GM23338 (cell line): Measurements from ENCODE around the gene ANKS1B. TPM values are rescaled to one million over a fixed set of nuclear protein-coding genes. Genes with fewer than 3 reads are reported as not detected.

ENCODE experiments used
- ATAC-seq: fragments of 200-7000 bp; cut with Tn5 transposase; 3 replicates; pipeline ENCODE4 v1.9.1; 2020
- DNase-seq: peaks from one replicate; pipeline ENCODE4 v3.0.0-alpha.2; 2015; ENCODE audit warnings: low spot score
- H2AFZ ChIP-seq: fragments of 200-600 bp; sonication (generic); 2 replicates; pipeline ENCODE4 v1.8.0; 2016; ENCODE audit warnings: antibody characterized with exemption, mild to moderate bottlenecking, moderate library complexity
- H3F3A ChIP-seq: fragments of 200-600 bp; sonication (generic); replicated peaks from 2 replicates; pipeline ENCODE4 v1.8.0; 2017; ENCODE audit warnings: antibody characterized with exemption, mixed run types, low read depth
- H3K27ac ChIP-seq: fragments of 200-600 bp; sonication (generic); 2 replicates; pipeline ENCODE4 v1.6.1; 2016; ENCODE audit warnings: low read depth
- H3K27me3 ChIP-seq: fragments of 200-600 bp; sonication (generic); 2 replicates; pipeline ENCODE4 v1.8.0; 2016; ENCODE audit warnings: mild to moderate bottlenecking, mixed run types, moderate library complexity; ENCODE audit not compliant: insufficient read depth
- H3K36me3 ChIP-seq: fragments of 200-600 bp; sonication (generic); 2 replicates; pipeline ENCODE4 v1.8.0; 2016; ENCODE audit warnings: mild to moderate bottlenecking; ENCODE audit not compliant: insufficient read depth
- H3K4me1 ChIP-seq: fragments of 200-600 bp; sonication (generic); 2 replicates; pipeline ENCODE4 v1.8.0; 2016; ENCODE audit warnings: mild to moderate bottlenecking, moderate library complexity; ENCODE audit not compliant: insufficient read depth
- H3K4me2 ChIP-seq: fragments of 200-600 bp; sonication (generic); 2 replicates; pipeline ENCODE4 v1.7.1; 2017; ENCODE audit warnings: mixed run types
- H3K4me3 ChIP-seq: fragments of 200-600 bp; sonication (generic); 2 replicates; pipeline ENCODE4 v1.6.1; 2016; ENCODE audit warnings: mixed run types
- H3K79me2 ChIP-seq: fragments of 200-600 bp; sonication (generic); replicated peaks from 2 replicates; pipeline ENCODE4 v1.8.0; 2017; ENCODE audit warnings: mild to moderate bottlenecking; ENCODE audit not compliant: insufficient read depth
- H3K9me2 ChIP-seq: fragments of 200-600 bp; sonication (generic); 2 replicates; pipeline ENCODE4 v1.8.0; 2017; ENCODE audit not compliant: insufficient read depth
- H4K20me1 ChIP-seq: fragments of 200-600 bp; sonication (generic); replicated peaks from 2 replicates; pipeline ENCODE4 v1.8.0; 2017; ENCODE audit warnings: mild to moderate bottlenecking; ENCODE audit not compliant: insufficient read depth
- H3K27ac Mint-ChIP-seq: 2 replicates; pipeline ENCODE4 v1.8.0; 2020; ENCODE audit warnings: inconsistent platforms, mild to moderate bottlenecking, moderate library complexity, mixed read lengths
- H3K27me3 Mint-ChIP-seq: 3 replicates; pipeline ENCODE4 v1.8.0; 2022; ENCODE audit warnings: low read depth, mild to moderate bottlenecking, moderate library complexity, mixed read lengths, inconsistent platforms; ENCODE audit not compliant: insufficient read depth, poor library complexity
- H3K36me3 Mint-ChIP-seq: 3 replicates; pipeline ENCODE4 v1.8.0; 2021; ENCODE audit warnings: low read depth, mild to moderate bottlenecking, inconsistent platforms, moderate library complexity, mixed read lengths
- H3K4me1 Mint-ChIP-seq: 3 replicates; pipeline ENCODE4 v1.8.0; 2020; ENCODE audit warnings: mild to moderate bottlenecking, inconsistent platforms, mixed read lengths
- H3K4me3 Mint-ChIP-seq: 3 replicates; pipeline ENCODE4 v1.8.0; 2021; ENCODE audit warnings: moderate library complexity, mild to moderate bottlenecking, inconsistent platforms, mixed read lengths
- H3K9me3 Mint-ChIP-seq: 3 replicates; pipeline ENCODE4 v1.8.0; 2020; ENCODE audit warnings: moderate library complexity, mild to moderate bottlenecking, inconsistent platforms, mixed read lengths
- CREB1 ChIP-seq: fragments of 250-450 bp; sonication (Bioruptor Pico); IDR thresholded peaks from 2 replicates; pipeline ENCODE4 v1.5.0; 2020; ENCODE audit warnings: low read depth, mild to moderate bottlenecking, moderate library complexity
- EZH2 ChIP-seq: fragments of 200-600 bp; sonication (generic); IDR thresholded peaks from one replicate; pipeline ENCODE4 v1.8.0; 2017; ENCODE audit warnings: antibody characterized with exemption, mild to moderate bottlenecking, low read depth; ENCODE audit not compliant: unreplicated experiment
- EZH2phosphoT487 ChIP-seq: fragments of 200-600 bp; sonication (generic); IDR thresholded peaks from one replicate; pipeline ENCODE4 v1.8.1; 2018; ENCODE audit warnings: antibody characterized with exemption; ENCODE audit not compliant: unreplicated experiment
- JUNB ChIP-seq: IDR thresholded peaks from one replicate; pipeline ENCODE4 v1.6.1; 2016; ENCODE audit warnings: antibody characterized with exemption; ENCODE audit not compliant: unreplicated experiment
- NANOG ChIP-seq: IDR thresholded peaks from 2 replicates; pipeline ENCODE4 v1.6.1; 2016; ENCODE audit warnings: antibody characterized with exemption, borderline replicate concordance
- POLR2AphosphoS5 ChIP-seq: IDR thresholded peaks from 2 replicates; pipeline ENCODE4 v1.6.1; 2016; ENCODE audit warnings: antibody characterized with exemption, low read depth
- STAT1 ChIP-seq: IDR thresholded peaks from one replicate; pipeline ENCODE4 v1.6.1; 2016; ENCODE audit warnings: antibody characterized with exemption; ENCODE audit not compliant: unreplicated experiment
- ZNF114 ChIP-seq: fragments of 250-450 bp; sonication (Bioruptor Pico); IDR thresholded peaks from 2 replicates; pipeline ENCODE4 v1.5.0; 2020; ENCODE audit warnings: mild to moderate bottlenecking, moderate library complexity
- ZNF331 ChIP-seq: fragments of 250-450 bp; sonication (Bioruptor Pico); IDR thresholded peaks from 2 replicates; pipeline ENCODE4 v1.5.0; 2020; ENCODE audit warnings: low read depth, mild to moderate bottlenecking, moderate library complexity
- polyA plus RNA-seq: library from polyadenylated mRNA; unstranded; fragments of >200 nt; fragmentation: Nextera tagmentation; extraction: Ambion mirVana; gene quantifications from 2 replicates; pipeline ENCODE4 v1.2.1, GENCODE V29; 2016
- total RNA-seq: library from RNA; depleted of rRNA; stranded (reverse); fragments of >200 nt; shearing (Covaris generic); gene quantifications from 2 replicates; pipeline ENCODE4 v1.2.3, GENCODE V29; 2014
- TF ChIP-seq, protein P1 (sequence below): IDR thresholded peaks from one replicate; pipeline ENCODE4 v1.6.1; 2018; ENCODE audit warnings: antibody characterized with exemption; ENCODE audit not compliant: unreplicated experiment
- TF ChIP-seq, protein P2 (sequence below), 2 experiments: fragments of 200-600 bp in 1 of 2; sonication (generic) in 1 of 2; conservative IDR thresholded peaks; 2 replicates each; pipeline versions ENCODE4 v1.5.1 to v1.6.1; 2016 to 2017; ENCODE audit warnings: antibody characterized with exemption in 2 of 2, low read depth in 2 of 2, mild to moderate bottlenecking in 2 of 2, moderate library complexity in 1 of 2
- TF ChIP-seq, protein P3 (sequence below): fragments of 250-450 bp; sonication (Bioruptor Pico); IDR thresholded peaks from 2 replicates; pipeline ENCODE4 v1.5.0; 2020; ENCODE audit warnings: mild to moderate bottlenecking, moderate library complexity
- TF ChIP-seq, protein P4 (sequence below): IDR thresholded peaks from 2 replicates; pipeline ENCODE4 v1.6.1; 2016; ENCODE audit warnings: antibody characterized with exemption

ANKS1B gene
- total and polyA plus RNA-seq, 2 experiments from 2014 or later, result 4.3 to 5.8 TPM

DNA sequence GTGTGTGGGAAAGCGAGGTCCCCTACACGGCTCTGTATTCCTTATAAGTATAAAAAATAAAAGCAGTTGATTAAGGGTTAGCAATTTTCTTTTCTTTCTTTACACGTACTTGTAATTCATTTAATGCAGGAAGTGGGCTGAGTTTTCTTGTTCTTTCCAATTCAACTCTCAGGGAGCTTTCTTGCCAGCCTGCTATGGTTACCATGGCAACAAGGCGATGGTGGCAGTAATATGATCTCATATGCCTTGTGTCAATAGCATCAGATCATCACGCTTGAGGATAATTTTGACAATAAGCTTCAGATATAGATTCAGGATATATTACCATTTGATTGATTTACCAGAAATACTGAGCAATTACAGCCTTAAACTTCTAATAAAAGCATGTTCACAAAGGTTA lies 873.1 kb downstream of the ANKS1B start:
- Histone ChIP-seq H3K27ac (no peak overlapping the region), H2AFZ (no peak overlapping the region), H3K36me3 (no peaks in the 10 kb centered on the region)

More for the DNA sequence above, 873.1 kb downstream of the ANKS1B start:
- no peaks in the 10 kb centered on the region for H3K79me2 ChIP-seq
- no peak overlapping the region for H3K4me3 ChIP-seq
- Mint-ChIP-seq H3K9me3 (no peaks in the 10 kb centered on the region), H3K36me3 (no peaks in the 10 kb centered on the region), H3K27me3 (no peaks in the 10 kb centered on the region), H3K27ac (no peak overlapping the region), H3K4me1 (peaks cover 16% of the 10 kb centered on the region), H3K4me3 (no peak overlapping the region)
- no peak overlapping the region for H3K4me2 ChIP-seq
- H3K4me1 ChIP-seq, result peaks cover 16% of the 10 kb centered on the region; the same call in 1 of the 2 replicates
- H3F3A ChIP-seq, result no peaks in the 10 kb centered on the region
- no peaks in the 10 kb centered on the region for H4K20me1 ChIP-seq
- no peak for ATAC-seq
- TF ChIP-seq STAT1 (no peak), NANOG (no peak), JUNB (no peak), EZH2 (no peak), ZNF114 (CRISPR knock-in tag) (no peak), EZH2phosphoT487 (no peak), POLR2AphosphoS5 (no peak), ZNF331 (CRISPR knock-in tag) (no peak), CREB1 (CRISPR knock-in tag) (no peak)
- TF ChIP-seq, protein P1, sequence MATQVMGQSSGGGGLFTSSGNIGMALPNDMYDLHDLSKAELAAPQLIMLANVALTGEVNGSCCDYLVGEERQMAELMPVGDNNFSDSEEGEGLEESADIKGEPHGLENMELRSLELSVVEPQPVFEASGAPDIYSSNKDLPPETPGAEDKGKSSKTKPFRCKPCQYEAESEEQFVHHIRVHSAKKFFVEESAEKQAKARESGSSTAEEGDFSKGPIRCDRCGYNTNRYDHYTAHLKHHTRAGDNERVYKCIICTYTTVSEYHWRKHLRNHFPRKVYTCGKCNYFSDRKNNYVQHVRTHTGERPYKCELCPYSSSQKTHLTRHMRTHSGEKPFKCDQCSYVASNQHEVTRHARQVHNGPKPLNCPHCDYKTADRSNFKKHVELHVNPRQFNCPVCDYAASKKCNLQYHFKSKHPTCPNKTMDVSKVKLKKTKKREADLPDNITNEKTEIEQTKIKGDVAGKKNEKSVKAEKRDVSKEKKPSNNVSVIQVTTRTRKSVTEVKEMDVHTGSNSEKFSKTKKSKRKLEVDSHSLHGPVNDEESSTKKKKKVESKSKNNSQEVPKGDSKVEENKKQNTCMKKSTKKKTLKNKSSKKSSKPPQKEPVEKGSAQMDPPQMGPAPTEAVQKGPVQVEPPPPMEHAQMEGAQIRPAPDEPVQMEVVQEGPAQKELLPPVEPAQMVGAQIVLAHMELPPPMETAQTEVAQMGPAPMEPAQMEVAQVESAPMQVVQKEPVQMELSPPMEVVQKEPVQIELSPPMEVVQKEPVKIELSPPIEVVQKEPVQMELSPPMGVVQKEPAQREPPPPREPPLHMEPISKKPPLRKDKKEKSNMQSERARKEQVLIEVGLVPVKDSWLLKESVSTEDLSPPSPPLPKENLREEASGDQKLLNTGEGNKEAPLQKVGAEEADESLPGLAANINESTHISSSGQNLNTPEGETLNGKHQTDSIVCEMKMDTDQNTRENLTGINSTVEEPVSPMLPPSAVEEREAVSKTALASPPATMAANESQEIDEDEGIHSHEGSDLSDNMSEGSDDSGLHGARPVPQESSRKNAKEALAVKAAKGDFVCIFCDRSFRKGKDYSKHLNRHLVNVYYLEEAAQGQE, result no peak
- TF ChIP-seq, protein P2, sequence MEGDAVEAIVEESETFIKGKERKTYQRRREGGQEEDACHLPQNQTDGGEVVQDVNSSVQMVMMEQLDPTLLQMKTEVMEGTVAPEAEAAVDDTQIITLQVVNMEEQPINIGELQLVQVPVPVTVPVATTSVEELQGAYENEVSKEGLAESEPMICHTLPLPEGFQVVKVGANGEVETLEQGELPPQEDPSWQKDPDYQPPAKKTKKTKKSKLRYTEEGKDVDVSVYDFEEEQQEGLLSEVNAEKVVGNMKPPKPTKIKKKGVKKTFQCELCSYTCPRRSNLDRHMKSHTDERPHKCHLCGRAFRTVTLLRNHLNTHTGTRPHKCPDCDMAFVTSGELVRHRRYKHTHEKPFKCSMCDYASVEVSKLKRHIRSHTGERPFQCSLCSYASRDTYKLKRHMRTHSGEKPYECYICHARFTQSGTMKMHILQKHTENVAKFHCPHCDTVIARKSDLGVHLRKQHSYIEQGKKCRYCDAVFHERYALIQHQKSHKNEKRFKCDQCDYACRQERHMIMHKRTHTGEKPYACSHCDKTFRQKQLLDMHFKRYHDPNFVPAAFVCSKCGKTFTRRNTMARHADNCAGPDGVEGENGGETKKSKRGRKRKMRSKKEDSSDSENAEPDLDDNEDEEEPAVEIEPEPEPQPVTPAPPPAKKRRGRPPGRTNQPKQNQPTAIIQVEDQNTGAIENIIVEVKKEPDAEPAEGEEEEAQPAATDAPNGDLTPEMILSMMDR (conservative IDR thresholded peaks at IDR 0.05; ENCODE audit: low read depth in 2 of 2), result no peak
- TF ChIP-seq, protein P3, sequence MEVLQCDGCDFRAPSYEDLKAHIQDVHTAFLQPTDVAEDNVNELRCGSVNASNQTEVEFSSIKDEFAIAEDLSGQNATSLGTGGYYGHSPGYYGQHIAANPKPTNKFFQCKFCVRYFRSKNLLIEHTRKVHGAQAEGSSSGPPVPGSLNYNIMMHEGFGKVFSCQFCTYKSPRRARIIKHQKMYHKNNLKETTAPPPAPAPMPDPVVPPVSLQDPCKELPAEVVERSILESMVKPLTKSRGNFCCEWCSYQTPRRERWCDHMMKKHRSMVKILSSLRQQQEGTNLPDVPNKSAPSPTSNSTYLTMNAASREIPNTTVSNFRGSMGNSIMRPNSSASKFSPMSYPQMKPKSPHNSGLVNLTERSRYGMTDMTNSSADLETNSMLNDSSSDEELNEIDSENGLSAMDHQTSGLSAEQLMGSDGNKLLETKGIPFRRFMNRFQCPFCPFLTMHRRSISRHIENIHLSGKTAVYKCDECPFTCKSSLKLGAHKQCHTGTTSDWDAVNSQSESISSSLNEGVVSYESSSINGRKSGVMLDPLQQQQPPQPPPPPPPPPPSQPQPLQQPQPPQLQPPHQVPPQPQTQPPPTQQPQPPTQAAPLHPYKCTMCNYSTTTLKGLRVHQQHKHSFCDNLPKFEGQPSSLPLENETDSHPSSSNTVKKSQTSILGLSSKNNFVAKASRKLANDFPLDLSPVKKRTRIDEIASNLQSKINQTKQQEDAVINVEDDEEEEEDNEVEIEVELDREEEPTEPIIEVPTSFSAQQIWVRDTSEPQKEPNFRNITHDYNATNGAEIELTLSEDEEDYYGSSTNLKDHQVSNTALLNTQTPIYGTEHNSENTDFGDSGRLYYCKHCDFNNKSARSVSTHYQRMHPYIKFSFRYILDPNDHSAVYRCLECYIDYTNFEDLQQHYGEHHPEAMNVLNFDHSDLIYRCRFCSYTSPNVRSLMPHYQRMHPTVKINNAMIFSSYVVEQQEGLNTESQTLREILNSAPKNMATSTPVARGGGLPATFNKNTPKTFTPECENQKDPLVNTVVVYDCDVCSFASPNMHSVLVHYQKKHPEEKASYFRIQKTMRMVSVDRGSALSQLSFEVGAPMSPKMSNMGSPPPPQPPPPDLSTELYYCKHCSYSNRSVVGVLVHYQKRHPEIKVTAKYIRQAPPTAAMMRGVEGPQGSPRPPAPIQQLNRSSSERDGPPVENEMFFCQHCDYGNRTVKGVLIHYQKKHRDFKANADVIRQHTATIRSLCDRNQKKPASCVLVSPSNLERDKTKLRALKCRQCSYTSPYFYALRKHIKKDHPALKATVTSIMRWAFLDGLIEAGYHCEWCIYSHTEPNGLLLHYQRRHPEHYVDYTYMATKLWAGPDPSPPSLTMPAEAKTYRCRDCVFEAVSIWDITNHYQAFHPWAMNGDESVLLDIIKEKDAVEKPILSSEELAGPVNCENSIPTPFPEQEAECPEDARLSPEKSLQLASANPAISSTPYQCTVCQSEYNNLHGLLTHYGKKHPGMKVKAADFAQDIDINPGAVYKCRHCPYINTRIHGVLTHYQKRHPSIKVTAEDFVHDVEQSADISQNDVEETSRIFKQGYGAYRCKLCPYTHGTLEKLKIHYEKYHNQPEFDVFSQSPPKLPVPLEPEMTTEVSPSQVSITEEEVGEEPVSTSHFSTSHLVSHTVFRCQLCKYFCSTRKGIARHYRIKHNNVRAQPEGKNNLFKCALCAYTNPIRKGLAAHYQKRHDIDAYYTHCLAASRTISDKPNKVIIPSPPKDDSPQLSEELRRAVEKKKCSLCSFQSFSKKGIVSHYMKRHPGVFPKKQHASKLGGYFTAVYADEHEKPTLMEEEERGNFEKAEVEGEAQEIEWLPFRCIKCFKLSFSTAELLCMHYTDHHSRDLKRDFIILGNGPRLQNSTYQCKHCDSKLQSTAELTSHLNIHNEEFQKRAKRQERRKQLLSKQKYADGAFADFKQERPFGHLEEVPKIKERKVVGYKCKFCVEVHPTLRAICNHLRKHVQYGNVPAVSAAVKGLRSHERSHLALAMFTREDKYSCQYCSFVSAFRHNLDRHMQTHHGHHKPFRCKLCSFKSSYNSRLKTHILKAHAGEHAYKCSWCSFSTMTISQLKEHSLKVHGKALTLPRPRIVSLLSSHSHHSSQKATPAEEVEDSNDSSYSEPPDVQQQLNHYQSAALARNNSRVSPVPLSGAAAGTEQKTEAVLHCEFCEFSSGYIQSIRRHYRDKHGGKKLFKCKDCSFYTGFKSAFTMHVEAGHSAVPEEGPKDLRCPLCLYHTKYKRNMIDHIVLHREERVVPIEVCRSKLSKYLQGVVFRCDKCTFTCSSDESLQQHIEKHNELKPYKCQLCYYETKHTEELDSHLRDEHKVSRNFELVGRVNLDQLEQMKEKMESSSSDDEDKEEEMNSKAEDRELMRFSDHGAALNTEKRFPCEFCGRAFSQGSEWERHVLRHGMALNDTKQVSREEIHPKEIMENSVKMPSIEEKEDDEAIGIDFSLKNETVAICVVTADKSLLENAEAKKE (CRISPR knock-in tag), result no peak
- TF ChIP-seq, protein P4, sequence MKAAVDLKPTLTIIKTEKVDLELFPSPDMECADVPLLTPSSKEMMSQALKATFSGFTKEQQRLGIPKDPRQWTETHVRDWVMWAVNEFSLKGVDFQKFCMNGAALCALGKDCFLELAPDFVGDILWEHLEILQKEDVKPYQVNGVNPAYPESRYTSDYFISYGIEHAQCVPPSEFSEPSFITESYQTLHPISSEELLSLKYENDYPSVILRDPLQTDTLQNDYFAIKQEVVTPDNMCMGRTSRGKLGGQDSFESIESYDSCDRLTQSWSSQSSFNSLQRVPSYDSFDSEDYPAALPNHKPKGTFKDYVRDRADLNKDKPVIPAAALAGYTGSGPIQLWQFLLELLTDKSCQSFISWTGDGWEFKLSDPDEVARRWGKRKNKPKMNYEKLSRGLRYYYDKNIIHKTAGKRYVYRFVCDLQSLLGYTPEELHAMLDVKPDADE, result no peak
- H3K9me2 ChIP-seq, result no peaks in the 10 kb centered on the region
- DNase-seq, result peak; percentile 59
- H3K27me3 ChIP-seq, result no peaks in the 10 kb centered on the region
